ENCODE measurements around the gene NEMF.

DNA sequence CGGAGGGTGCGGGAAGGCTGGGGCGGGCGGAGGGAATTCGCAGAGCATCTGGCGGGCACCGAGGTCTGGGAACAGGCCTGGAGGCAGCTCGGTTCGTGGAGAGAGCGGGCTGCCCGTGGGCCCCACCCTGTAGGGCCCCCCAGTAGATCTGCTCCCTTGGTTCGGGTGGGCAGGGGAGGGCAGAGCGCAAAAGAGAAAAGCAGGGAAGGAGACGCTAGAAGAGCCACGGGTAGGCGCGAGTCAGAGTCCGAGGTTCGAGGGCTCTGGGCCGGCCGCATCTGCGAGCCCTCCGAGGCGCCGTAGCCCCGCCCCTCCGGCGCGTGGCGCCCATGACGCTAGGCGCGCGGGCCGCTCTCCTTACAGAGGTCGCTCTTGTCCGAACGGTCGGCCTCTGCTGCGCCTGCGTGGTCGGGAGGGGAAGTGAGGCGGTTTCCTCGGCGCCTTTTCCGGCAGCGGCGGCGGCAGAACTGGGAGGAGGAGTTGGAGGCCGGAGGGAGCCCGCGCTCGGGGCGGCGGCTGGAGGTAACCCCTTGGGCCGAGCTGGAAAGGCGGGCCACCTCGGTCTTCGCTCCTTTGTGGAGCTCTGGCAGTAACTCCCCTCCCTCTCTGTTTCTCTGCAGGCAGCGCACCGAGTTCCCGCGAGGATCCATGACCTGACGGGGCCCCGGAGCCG, 40.2 kb upstream of the NEMF start, which contains the start of gene ARF6:
- TF ChIP-seq, protein P1, sequence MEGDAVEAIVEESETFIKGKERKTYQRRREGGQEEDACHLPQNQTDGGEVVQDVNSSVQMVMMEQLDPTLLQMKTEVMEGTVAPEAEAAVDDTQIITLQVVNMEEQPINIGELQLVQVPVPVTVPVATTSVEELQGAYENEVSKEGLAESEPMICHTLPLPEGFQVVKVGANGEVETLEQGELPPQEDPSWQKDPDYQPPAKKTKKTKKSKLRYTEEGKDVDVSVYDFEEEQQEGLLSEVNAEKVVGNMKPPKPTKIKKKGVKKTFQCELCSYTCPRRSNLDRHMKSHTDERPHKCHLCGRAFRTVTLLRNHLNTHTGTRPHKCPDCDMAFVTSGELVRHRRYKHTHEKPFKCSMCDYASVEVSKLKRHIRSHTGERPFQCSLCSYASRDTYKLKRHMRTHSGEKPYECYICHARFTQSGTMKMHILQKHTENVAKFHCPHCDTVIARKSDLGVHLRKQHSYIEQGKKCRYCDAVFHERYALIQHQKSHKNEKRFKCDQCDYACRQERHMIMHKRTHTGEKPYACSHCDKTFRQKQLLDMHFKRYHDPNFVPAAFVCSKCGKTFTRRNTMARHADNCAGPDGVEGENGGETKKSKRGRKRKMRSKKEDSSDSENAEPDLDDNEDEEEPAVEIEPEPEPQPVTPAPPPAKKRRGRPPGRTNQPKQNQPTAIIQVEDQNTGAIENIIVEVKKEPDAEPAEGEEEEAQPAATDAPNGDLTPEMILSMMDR (IDR thresholded peaks at IDR 0.05; ENCODE audit: insufficient read depth, low read length), result no peak
- TF ChIP-seq SPI1 (IDR thresholded peaks at IDR 0.05; ENCODE audit: borderline replicate concordance, low read depth), result peak; percentile 91
- peak; percentile 91 for TF ChIP-seq POLR2AphosphoS5 (IDR thresholded peaks at IDR 0.05; ENCODE audit: low read depth)

Measured in HL-60 (cell line).